Endothelial cell of umbilical vein (primary cell): ENCODE measurements around the gene GLI3. TPM values are rescaled to one million over a fixed set of nuclear protein-coding genes. Genes with fewer than 3 reads are reported as not detected.

ENCODE experiments used
- BruUV-seq: library from RNA; stranded (reverse); fragments of 400-500 nt; replicated peaks from 2 replicates; lab custom pipeline; 2021; lab: Mats Ljungman, UMichigan
- CTCF ChIA-PET: fragments of 300-600, 350-600 bp; sonication (Branson Sonifier 250); formaldehyde crosslinking; loops from one replicate; lab custom pipeline; 2021; ENCODE audit warnings: antibody characterized with exemption, inconsistent platforms; lab: Charles Lee
- POLR2A ChIA-PET: fragments of 300-600, 350-600 bp; sonication (Branson Sonifier 250); formaldehyde crosslinking; loops from one replicate; lab custom pipeline; 2021; ENCODE audit warnings: antibody characterized with exemption, inconsistent platforms; lab: Charles Lee
- DNase-seq: peaks from one replicate; pipeline ENCODE4 v3.0.0-alpha.2; 2011; ENCODE audit warnings: low read depth, low spot score
- FAIRE-seq: peaks from 2 replicates; lab custom pipeline; 2011; peaks lifted over from hg19 to GRCh38; lab: Jason Lieb, UNC
- H2AFZ ChIP-seq: 2 replicates; pipeline ENCODE4 v1.6.0; 2012; ENCODE audit warnings: low read depth, low read length, control low read depth, inconsistent platforms
- H3K27ac ChIP-seq: 2 replicates; pipeline ENCODE4 v1.5.1; 2011; ENCODE audit warnings: low read depth, mild to moderate bottlenecking, control low read depth, low read length, moderate library complexity; ENCODE audit not compliant: insufficient read depth
- H3K27me3 ChIP-seq, 2 experiments: 2 replicates each; pipeline versions ENCODE4 v1.6.0 to v1.6.1; 2011; ENCODE audit warnings: low read length in 2 of 2, mixed read lengths in 1 of 2; ENCODE audit not compliant: control insufficient read depth in 2 of 2, insufficient read depth in 2 of 2
- H3K36me3 ChIP-seq, 2 experiments: 2 replicates in 1 of 2; 3 replicates in 1 of 2; pipeline ENCODE4 v1.5.1; 2011; ENCODE audit warnings: low read length in 2 of 2, mild to moderate bottlenecking in 1 of 2, moderate library complexity in 1 of 2; ENCODE audit not compliant: control insufficient read depth in 2 of 2, insufficient read depth in 2 of 2; ENCODE audit errors: extremely low read depth in 1 of 2
- H3K4me1 ChIP-seq: 3 replicates; pipeline ENCODE4 v1.5.1; 2011; ENCODE audit warnings: mild to moderate bottlenecking, low read length; ENCODE audit not compliant: control insufficient read depth, insufficient read depth; ENCODE audit errors: extremely low read depth
- H3K4me2 ChIP-seq: 2 replicates; pipeline ENCODE4 v1.6.1; 2011; ENCODE audit warnings: low read length, control low read depth, mixed read lengths; ENCODE audit not compliant: insufficient read depth
- H3K4me3 ChIP-seq, 3 experiments: fragments of 200-600 bp in 1 of 3; sonication (generic), shearing (Covaris generic) in 1 of 3; replicated peaks in 1 of 3; 2 replicates each; pipeline ENCODE4 v1.5.1; 2011 to 2016; ENCODE audit warnings: control low read depth in 3 of 3, low read length in 3 of 3, mild to moderate bottlenecking in 2 of 3, inconsistent platforms in 1 of 3, low read depth in 1 of 3, moderate library complexity in 1 of 3; ENCODE audit not compliant: insufficient read depth in 1 of 3
- H3K79me2 ChIP-seq: 2 replicates; pipeline ENCODE4 v1.6.0; 2012; ENCODE audit warnings: low read length, inconsistent platforms; ENCODE audit not compliant: control insufficient read depth, insufficient read depth
- H3K9ac ChIP-seq: replicated peaks from 2 replicates; pipeline ENCODE3; 2011; ENCODE audit warnings: low read length, control low read depth; ENCODE audit not compliant: insufficient read depth; ENCODE audit errors: extremely low read depth
- H3K9me1 ChIP-seq: replicated peaks from 3 replicates; pipeline ENCODE4 v1.6.0; 2011; ENCODE audit warnings: mild to moderate bottlenecking, low read length; ENCODE audit not compliant: control insufficient read depth, insufficient read depth; ENCODE audit errors: extremely low read depth
- H3K9me3 ChIP-seq: replicated peaks from 2 replicates; pipeline ENCODE4 v1.5.1; 2012; ENCODE audit warnings: low read length, inconsistent platforms; ENCODE audit not compliant: control insufficient read depth, insufficient read depth
- H4K20me1 ChIP-seq: replicated peaks from 2 replicates; pipeline ENCODE3; 2011; ENCODE audit warnings: mild to moderate bottlenecking, low read length; ENCODE audit not compliant: control insufficient read depth, insufficient read depth; ENCODE audit errors: extremely low read depth
- CTCF ChIP-seq, 2 donors: IDR thresholded peaks; 1 replicate in 1 of 2; 2 replicates in 1 of 2; pipeline ENCODE4 v1.5.1; 2011; ENCODE audit warnings: low read length in 2 of 2, mild to moderate bottlenecking in 2 of 2, moderate library complexity in 2 of 2, control low read depth in 1 of 2, inconsistent platforms in 1 of 2, low read depth in 1 of 2; ENCODE audit not compliant: insufficient read depth in 1 of 2; ENCODE audit errors: extremely low read depth in 1 of 2
- EZH2 ChIP-seq: IDR thresholded peaks from 2 replicates; pipeline ENCODE4 v1.6.1; 2012; ENCODE audit warnings: borderline replicate concordance, low read depth, mild to moderate bottlenecking, moderate library complexity, low read length, inconsistent platforms; ENCODE audit not compliant: severe bottlenecking
- FOS ChIP-seq: IDR thresholded peaks from 2 replicates; pipeline ENCODE4 v1.6.1; 2011; ENCODE audit warnings: mild to moderate bottlenecking, low read length, moderate library complexity, borderline replicate concordance; ENCODE audit not compliant: insufficient read depth
- GATA2 ChIP-seq: IDR thresholded peaks from 2 replicates; pipeline ENCODE4 v1.7.0; 2011; ENCODE audit warnings: low read depth, mild to moderate bottlenecking, moderate library complexity, mixed read lengths, low read length; ENCODE audit not compliant: insufficient read length, insufficient read depth
- JUN ChIP-seq: IDR thresholded peaks from 2 replicates; pipeline ENCODE4 v1.6.1; 2011; ENCODE audit warnings: borderline replicate concordance, low read depth; ENCODE audit not compliant: insufficient read length, insufficient read depth
- MAX ChIP-seq: IDR thresholded peaks from 2 replicates; pipeline ENCODE4 v1.6.1; 2011; ENCODE audit not compliant: insufficient read depth, insufficient read length
- MYC ChIP-seq: IDR thresholded peaks from one replicate; pipeline ENCODE4 v1.6.1; 2011; ENCODE audit warnings: mild to moderate bottlenecking, low read depth, low read length
- POLR2A ChIP-seq: IDR thresholded peaks from 2 replicates; pipeline ENCODE4 v1.6.1; 2012; ENCODE audit warnings: low read depth, mild to moderate bottlenecking, control low read depth, low read length
- POLR2AphosphoS5 ChIP-seq: IDR thresholded peaks from 2 replicates; pipeline ENCODE4 v1.6.1; 2012; ENCODE audit warnings: low read depth, mild to moderate bottlenecking, control low read depth, low read length, moderate library complexity; ENCODE audit not compliant: insufficient read depth
- dilution Hi-C: fragments of 300-500 bp; cut with MboI; formaldehyde crosslinking; loops from one replicate; pipeline ENCODE4 v1.15.0; 2019; ENCODE audit warnings: low sequenced_read_pairs; ENCODE audit not compliant: extremely low pct_ligation_motif_present
- intact Hi-C: fragments of 100-400 bp; cut with micrococcal nuclease; formaldehyde crosslinking; loops from one replicate; pipeline ENCODE4 v1.10.0; 2022
- polyA plus RNA-seq, 4 experiments: library from polyadenylated mRNA; depleted of rRNA in 3 of 4; stranded (reverse) in 3 of 4; unstranded in 1 of 4; fragments of >200 nt; gene quantifications; 2 replicates each; pipeline versions ENCODE4 v1.2.1 to v1.2.3, GENCODE V29; 2011 to 2012; ENCODE audit warnings: missing spikeins in 1 of 4
- total RNA-seq: library from RNA; stranded (reverse); gene quantifications from 2 replicates; pipeline ENCODE4 v1.2.3, GENCODE V29; 2021

GLI3 gene
- total and polyA plus RNA-seq, 2 donors (not counting 3 experiments of a cell fraction or from before 2014, with no cell fraction given), result 6.0 to 24.9 TPM

- BruUV-seq, result no TSS peak
- POLR2A ChIA-PET, result no interaction called here
- intact Hi-C loops, result no loop called here
Observed at GRCh38 chr7:42075418-42075817, 161.6 kb downstream of the GLI3 start.

More at GRCh38 chr7:42075418-42075817, 161.6 kb downstream of the GLI3 start:
- dilution Hi-C loops, result no loop called here
- Histone ChIP-seq H3K79me2 (no peaks in the 10 kb centered on the region), H3K9me3 (no peaks in the 10 kb centered on the region), H3K27me3 (no peaks in the 10 kb centered on the region), H4K20me1 (no peaks in the 10 kb centered on the region), H3K9me1 (no peaks in the 10 kb centered on the region), H3K4me3 (no peak overlapping the region), H3K36me3 (no peaks in the 10 kb centered on the region), H3K4me2 (no peak overlapping the region), H2AFZ (no peak overlapping the region), H3K9ac (no peak overlapping the region), H3K4me1 (no peaks in the 10 kb centered on the region), H3K27ac (no peak overlapping the region)
- FAIRE-seq, result no peak
- TF ChIP-seq JUN (no peak), EZH2 (no peak), GATA2 (no peak), FOS (no peak), POLR2A (no peak), POLR2AphosphoS5 (no peak), MYC (no peak), MAX (no peak), CTCF (IDR thresholded peaks at IDR 0.05; ENCODE audit: extremely low read depth in 1 of 2, insufficient read depth in 1 of 2, low read depth in 1 of 2, low read length in 2 of 2) (no peak)
- CTCF ChIA-PET, result no interaction called here
- no peak for DNase-seq
